ENCODE results near the gene LNP1.

DNA sequence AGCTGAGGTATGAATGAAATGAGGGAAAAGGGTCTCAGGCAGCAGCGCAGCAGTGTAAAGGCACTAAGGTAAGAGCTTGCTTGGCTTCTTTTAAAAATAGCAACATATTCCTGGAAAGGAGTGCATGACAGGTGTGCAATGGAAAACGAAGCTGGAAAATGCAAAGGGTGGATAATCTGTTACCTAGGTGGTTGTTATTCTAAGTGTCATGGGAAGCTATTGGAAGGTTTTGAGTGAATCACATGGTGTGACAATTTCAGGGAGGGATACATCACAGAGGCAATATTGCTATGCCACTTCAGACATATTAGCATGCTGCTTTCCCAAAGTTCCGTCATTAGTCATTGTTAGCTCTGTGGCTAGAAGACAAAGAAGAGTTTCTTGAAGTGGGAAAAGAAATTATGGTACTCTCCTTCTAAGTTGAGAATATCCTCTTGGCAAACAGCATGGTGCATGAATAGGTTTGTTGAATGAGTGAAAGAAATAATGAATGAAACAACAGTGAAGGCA lies 62.4 kb downstream of the LNP1 start:
- TF ChIP-seq, protein P1, sequence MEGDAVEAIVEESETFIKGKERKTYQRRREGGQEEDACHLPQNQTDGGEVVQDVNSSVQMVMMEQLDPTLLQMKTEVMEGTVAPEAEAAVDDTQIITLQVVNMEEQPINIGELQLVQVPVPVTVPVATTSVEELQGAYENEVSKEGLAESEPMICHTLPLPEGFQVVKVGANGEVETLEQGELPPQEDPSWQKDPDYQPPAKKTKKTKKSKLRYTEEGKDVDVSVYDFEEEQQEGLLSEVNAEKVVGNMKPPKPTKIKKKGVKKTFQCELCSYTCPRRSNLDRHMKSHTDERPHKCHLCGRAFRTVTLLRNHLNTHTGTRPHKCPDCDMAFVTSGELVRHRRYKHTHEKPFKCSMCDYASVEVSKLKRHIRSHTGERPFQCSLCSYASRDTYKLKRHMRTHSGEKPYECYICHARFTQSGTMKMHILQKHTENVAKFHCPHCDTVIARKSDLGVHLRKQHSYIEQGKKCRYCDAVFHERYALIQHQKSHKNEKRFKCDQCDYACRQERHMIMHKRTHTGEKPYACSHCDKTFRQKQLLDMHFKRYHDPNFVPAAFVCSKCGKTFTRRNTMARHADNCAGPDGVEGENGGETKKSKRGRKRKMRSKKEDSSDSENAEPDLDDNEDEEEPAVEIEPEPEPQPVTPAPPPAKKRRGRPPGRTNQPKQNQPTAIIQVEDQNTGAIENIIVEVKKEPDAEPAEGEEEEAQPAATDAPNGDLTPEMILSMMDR (IDR thresholded peaks at IDR 0.05), result no peak
- TF ChIP-seq POLR2A (IDR thresholded peaks at IDR 0.05), result no peak

Data from body of pancreas (tissue), 4 donors.